Head of caudate nucleus (tissue), 42 donors: Measurements from ENCODE around the gene NDP.

Experiments
- DNase-seq, 42 donors: peaks; one replicate each; pipeline versions ENCODE4 v3.0.0 to v3.0.0-alpha.2; 2020 to 2021; ENCODE audit warnings: mixed read lengths in 7 of 42
- intact Hi-C: fragments of 100-400 bp; cut with DNase I; formaldehyde crosslinking; loops from one replicate; pipeline ENCODE4 v1.15.0; 2022

NDP gene

GRCh38 chrX:43973249-43974099, at the start of gene NDP:
TSS of gene NDP (minus strand) at chrX:43973390. CDS start at chrX:43958645, 14,745 bp downstream.
- intact Hi-C loops, result no loop called here
- peak in 38 of 42 donors; percentile 15 to 79 (median 46) for DNase-seq

- intact Hi-C loops, result loop anchor here (5.0 kb wide), 1 partner anchor 56 kb away; no protein-coding TSS in a partner anchor
- no peak for DNase-seq
Measured at GRCh38 chrX:44022964-44023363, 49.8 kb upstream of the NDP start.

- no peak for DNase-seq
- intact Hi-C loops, result loop anchor here (5.0 kb wide), 1 partner anchor 53 kb away; no protein-coding TSS in a partner anchor
Measured at GRCh38 chrX:44020693-44021092, 47.5 kb upstream of the NDP start.

GRCh38 chrX:44019911-44020310, 46.7 kb upstream of the NDP start:
- DNase-seq, result no peak
- intact Hi-C loops, result loop anchor here (5.0 kb wide), 1 partner anchor 53 kb away; no protein-coding TSS in a partner anchor

- no peak for DNase-seq
- intact Hi-C loops, result no loop called here
Measured at GRCh38 chrX:44017676-44018075, 44.5 kb upstream of the NDP start.

- no peak for DNase-seq
- intact Hi-C loops, result no loop called here
Measured at GRCh38 chrX:44016906-44017305, 43.7 kb upstream of the NDP start.

GRCh38 chrX:44012484-44013096, 39.4 kb upstream of the NDP start:
- DNase-seq, result peak in 12 of 42 donors; percentile 4 to 50 (median 18)
- intact Hi-C loops, result no loop called here

GRCh38 chrX:44011506-44011905, 38.3 kb upstream of the NDP start:
- intact Hi-C loops, result no loop called here
- DNase-seq, result no peak

- intact Hi-C loops, result no loop called here
- DNase-seq, result no peak
Measured at GRCh38 chrX:44010626-44011025, 37.4 kb upstream of the NDP start.

- no peak for DNase-seq
- intact Hi-C loops, result no loop called here
Measured at GRCh38 chrX:44006081-44006480, 32.9 kb upstream of the NDP start.

- no peak for DNase-seq
Measured at GRCh38 chrX:44003975-44004374, 30.8 kb upstream of the NDP start.

GRCh38 chrX:44002567-44002966, 29.4 kb upstream of the NDP start:
- intact Hi-C loops, result no loop called here
- no peak for DNase-seq

More at GRCh38 chrX:44003975-44004374, 30.8 kb upstream of the NDP start:
- intact Hi-C loops, result no loop called here

GRCh38 chrX:43998374-43998773, 25.2 kb upstream of the NDP start:
- intact Hi-C loops, result no loop called here
- DNase-seq, result no peak

GRCh38 chrX:43996491-43996890, 23.3 kb upstream of the NDP start:
- no peak for DNase-seq
- intact Hi-C loops, result no loop called here

- intact Hi-C loops, result no loop called here
- no peak for DNase-seq
Measured at GRCh38 chrX:43986083-43986482, 12.9 kb upstream of the NDP start.

- no peak for DNase-seq
- intact Hi-C loops, result no loop called here
Measured at GRCh38 chrX:43985511-43985910, 12.3 kb upstream of the NDP start.

GRCh38 chrX:43978226-43978625, 5.0 kb upstream of the NDP start:
- intact Hi-C loops, result no loop called here

GRCh38 chrX:43976205-43976604, 3.0 kb upstream of the NDP start:
- DNase-seq, result no peak
- intact Hi-C loops, result no loop called here

More at GRCh38 chrX:43978226-43978625, 5.0 kb upstream of the NDP start:
- no peak for DNase-seq

- intact Hi-C loops, result no loop called here
- no peak for DNase-seq
Measured at GRCh38 chrX:43975796-43976195, 2.6 kb upstream of the NDP start.

GRCh38 chrX:43974741-43975465, 1.7 kb upstream of the NDP start:
- no peak for DNase-seq
- intact Hi-C loops, result no loop called here
